Measurements from ENCODE around the gene SEC11C.

DNA sequence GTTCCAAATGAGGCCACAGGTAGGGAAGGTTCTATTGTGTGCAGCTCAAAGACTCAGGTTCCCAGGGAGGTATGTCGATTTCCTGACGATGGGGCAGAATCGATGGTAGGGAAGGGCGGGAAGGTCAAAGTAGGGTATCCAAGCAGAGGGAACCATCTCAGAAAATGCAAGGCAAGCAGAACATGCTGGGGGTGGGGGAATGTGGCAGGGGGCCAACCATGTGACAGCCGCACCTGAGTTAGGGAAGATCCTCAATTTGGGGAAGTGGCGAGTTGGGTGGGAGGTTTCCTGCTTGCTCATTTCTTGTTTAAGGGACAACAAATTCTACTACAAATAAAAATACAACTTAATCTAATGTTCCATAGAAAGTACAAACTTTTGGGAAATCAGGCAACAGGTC, 58.5 kb downstream of the SEC11C start:
- TF ChIP-seq, protein P1, sequence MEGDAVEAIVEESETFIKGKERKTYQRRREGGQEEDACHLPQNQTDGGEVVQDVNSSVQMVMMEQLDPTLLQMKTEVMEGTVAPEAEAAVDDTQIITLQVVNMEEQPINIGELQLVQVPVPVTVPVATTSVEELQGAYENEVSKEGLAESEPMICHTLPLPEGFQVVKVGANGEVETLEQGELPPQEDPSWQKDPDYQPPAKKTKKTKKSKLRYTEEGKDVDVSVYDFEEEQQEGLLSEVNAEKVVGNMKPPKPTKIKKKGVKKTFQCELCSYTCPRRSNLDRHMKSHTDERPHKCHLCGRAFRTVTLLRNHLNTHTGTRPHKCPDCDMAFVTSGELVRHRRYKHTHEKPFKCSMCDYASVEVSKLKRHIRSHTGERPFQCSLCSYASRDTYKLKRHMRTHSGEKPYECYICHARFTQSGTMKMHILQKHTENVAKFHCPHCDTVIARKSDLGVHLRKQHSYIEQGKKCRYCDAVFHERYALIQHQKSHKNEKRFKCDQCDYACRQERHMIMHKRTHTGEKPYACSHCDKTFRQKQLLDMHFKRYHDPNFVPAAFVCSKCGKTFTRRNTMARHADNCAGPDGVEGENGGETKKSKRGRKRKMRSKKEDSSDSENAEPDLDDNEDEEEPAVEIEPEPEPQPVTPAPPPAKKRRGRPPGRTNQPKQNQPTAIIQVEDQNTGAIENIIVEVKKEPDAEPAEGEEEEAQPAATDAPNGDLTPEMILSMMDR (IDR thresholded peaks at IDR 0.05): no peak
- no peak for TF ChIP-seq ZFX (IDR thresholded peaks at IDR 0.05; ENCODE audit: borderline replicate concordance)
